ENCODE data around the gene SLC35F4. TPM values are rescaled to one million over a fixed set of nuclear protein-coding genes. Genes with fewer than 3 reads are reported as not detected.

The SLC35F4 gene
- total RNA-seq, 4 donors from 2014 or later, result not detected

DNA sequence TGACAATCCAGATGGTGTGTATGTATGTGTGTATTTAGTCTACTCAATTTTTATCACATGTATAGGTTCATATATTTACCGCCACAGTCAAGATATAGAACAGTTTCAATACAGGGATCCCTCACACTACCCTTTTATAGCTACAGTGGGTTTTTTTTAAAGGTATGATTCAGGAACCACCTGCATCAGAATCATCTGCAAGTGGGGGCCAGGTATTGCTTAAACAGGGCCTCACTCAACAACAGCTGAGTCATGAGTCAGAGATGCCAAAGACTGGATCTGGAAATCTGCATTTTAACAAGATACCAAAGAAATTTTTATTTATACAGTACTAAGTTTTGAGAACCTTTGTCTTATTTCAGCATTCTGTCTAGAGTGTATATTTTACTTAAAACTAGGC is 117.6 kb downstream of the SLC35F4 start:
- H3K27me3 ChIP-seq, result no peaks in the 10 kb centered on the region
- no peaks in the 10 kb centered on the region for H3K36me3 ChIP-seq
- no peaks in the 10 kb centered on the region for H3K9me3 ChIP-seq
- no peaks in the 10 kb centered on the region for H3K4me1 ChIP-seq
- no peak overlapping the region for H3K4me3 ChIP-seq
- no peak overlapping the region for H3K27ac ChIP-seq
- 90 to 100% methylated on average over 1 of the region's 1 CpG for WGBS, 2 donors
- TF ChIP-seq EP300 (IDR thresholded peaks at IDR 0.05) (no peak), POLR2A (IDR thresholded peaks at IDR 0.05) (no peak)
- DNase-seq (ENCODE audit: low spot score in 2 of 2), result no peak

DNA sequence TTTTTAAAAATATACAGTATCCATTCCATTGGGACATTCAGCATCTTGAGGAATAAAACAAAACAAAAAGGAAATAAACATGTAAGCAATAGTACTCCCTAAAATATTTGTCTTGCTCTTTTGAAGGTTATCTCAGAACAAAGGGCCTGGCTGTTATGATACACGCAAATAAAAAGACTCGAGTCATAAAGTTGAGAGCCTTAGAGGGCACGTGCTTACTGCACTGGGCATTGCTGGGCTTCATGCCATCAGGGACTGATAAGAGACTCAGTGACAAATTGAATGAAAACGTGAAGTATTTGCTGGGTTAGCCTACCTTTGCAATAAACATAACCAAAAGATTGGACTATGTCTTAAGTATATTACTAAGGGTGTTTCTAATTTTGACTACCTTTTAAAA is 118.9 kb downstream of the SLC35F4 start:
- no peak for TF ChIP-seq POLR2A (IDR thresholded peaks at IDR 0.05)
- no peak for TF ChIP-seq EP300 (IDR thresholded peaks at IDR 0.05)
- TF ChIP-seq, protein P1, sequence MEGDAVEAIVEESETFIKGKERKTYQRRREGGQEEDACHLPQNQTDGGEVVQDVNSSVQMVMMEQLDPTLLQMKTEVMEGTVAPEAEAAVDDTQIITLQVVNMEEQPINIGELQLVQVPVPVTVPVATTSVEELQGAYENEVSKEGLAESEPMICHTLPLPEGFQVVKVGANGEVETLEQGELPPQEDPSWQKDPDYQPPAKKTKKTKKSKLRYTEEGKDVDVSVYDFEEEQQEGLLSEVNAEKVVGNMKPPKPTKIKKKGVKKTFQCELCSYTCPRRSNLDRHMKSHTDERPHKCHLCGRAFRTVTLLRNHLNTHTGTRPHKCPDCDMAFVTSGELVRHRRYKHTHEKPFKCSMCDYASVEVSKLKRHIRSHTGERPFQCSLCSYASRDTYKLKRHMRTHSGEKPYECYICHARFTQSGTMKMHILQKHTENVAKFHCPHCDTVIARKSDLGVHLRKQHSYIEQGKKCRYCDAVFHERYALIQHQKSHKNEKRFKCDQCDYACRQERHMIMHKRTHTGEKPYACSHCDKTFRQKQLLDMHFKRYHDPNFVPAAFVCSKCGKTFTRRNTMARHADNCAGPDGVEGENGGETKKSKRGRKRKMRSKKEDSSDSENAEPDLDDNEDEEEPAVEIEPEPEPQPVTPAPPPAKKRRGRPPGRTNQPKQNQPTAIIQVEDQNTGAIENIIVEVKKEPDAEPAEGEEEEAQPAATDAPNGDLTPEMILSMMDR (IDR thresholded peaks at IDR 0.05), result no peak
- H3K9me3 ChIP-seq, result no peaks in the 10 kb centered on the region
- H3K27me3 ChIP-seq, result no peaks in the 10 kb centered on the region
- 38 to 57% methylated on average over 4 of the region's 4 CpGs for WGBS, 2 donors
- no peak overlapping the region for H3K4me3 ChIP-seq
- H3K4me1 ChIP-seq, result no peaks in the 10 kb centered on the region
- no peak overlapping the region for H3K27ac ChIP-seq
- H3K36me3 ChIP-seq, result no peaks in the 10 kb centered on the region
- DNase-seq (ENCODE audit: low spot score in 2 of 2), result no peak

DNA sequence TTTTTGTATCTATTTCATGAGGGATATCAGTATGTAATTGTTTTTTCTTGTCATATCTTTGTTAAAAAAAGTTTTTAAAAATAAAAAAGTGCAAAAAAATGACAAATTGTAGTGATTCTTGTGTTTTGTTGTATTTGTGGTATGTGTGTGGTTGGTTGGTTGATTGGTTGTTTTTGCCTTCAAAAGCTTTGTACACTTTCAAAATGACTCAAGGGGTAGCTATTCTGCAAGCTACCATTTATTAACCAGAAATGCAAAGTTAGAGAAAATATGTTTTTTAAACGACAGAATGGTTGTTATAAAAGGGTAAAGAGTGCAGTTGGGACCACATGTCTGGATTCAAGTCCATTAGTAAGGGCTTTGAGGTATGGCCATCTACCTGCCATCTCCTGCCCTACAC is 119.3 kb downstream of the SLC35F4 start:
- no peaks in the 10 kb centered on the region for H3K36me3 ChIP-seq
- H3K9me3 ChIP-seq, result peaks cover 0 to under 1% (median 0%) of the 10 kb centered on the region in 4 donors
- no peak overlapping the region for H3K4me3 ChIP-seq
- 46 to 56% methylated on average over 1 of the region's 1 CpG for WGBS, 2 donors
- no peak overlapping the region for H3K27ac ChIP-seq
- H3K4me1 ChIP-seq, result no peaks in the 10 kb centered on the region
- DNase-seq (ENCODE audit: low spot score in 2 of 2), result no peak
- no peaks in the 10 kb centered on the region for H3K27me3 ChIP-seq
- TF ChIP-seq EP300 (IDR thresholded peaks at IDR 0.05) (no peak), POLR2A (IDR thresholded peaks at IDR 0.05) (no peak)
- TF ChIP-seq, protein P1 (IDR thresholded peaks at IDR 0.05), result no peak

DNA sequence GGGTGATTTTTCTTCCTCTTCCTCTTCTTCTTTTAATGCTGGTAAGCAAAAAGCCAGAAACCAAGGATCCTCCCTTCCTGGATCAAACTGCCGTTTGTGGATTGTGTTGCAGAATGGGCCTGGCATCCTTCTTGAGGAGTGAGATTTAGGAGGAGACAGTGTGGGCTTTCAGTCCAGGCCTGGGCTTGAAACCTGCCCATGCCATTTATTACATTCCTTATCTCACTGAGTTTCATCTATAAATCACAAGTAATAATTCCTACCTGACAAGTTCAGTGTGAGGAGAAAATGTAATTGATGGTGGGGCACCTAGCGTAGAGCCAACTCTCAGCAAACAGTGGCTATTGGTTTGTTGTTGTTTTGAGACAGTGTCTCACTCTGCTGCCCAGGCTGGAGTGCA is 126.4 kb downstream of the SLC35F4 start:
- TF ChIP-seq, protein P1 (IDR thresholded peaks at IDR 0.05), result no peak
- no peak for TF ChIP-seq POLR2A (IDR thresholded peaks at IDR 0.05)
- TF ChIP-seq EP300 (IDR thresholded peaks at IDR 0.05), result no peak
- no peak overlapping the region for H3K27ac ChIP-seq
- no peaks in the 10 kb centered on the region for H3K4me1 ChIP-seq
- 64 to 69% methylated on average over 2 of the region's 2 CpGs for WGBS, 2 donors
- H3K4me3 ChIP-seq, result no peak overlapping the region
- H3K36me3 ChIP-seq, result no peaks in the 10 kb centered on the region
- no peaks in the 10 kb centered on the region for H3K27me3 ChIP-seq
- peaks cover 0 to 4% (median 0%) of the 10 kb centered on the region in 4 donors for H3K9me3 ChIP-seq
- DNase-seq (ENCODE audit: low spot score in 2 of 2), result no peak

DNA sequence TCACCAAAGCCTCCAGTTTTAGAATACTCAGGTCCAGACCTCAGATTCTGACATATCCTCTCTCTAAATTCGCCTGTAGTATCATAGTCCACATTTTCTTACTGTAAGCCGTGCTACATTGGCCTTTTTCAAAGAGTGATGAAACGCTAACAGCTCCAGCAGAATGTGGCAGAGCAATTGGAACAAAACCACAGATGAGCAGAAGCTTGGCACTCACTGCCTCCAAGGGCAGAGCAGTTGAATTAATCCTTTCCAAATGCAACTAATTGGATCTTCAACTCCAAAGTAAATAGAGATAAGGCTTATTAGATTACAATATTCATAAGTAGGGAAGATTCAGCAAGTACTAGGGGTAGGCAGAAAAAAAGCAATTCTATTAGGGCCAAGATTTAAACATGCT is 128.3 kb downstream of the SLC35F4 start:
- TF ChIP-seq POLR2A (IDR thresholded peaks at IDR 0.05) (no peak), EP300 (IDR thresholded peaks at IDR 0.05) (no peak)
- TF ChIP-seq, protein P1 (IDR thresholded peaks at IDR 0.05), result no peak
- 71 to 73% methylated on average over 3 of the region's 3 CpGs for WGBS, 2 donors
- Histone ChIP-seq H3K27me3 (no peaks in the 10 kb centered on the region), H3K9me3 (peaks cover 0 to 4% (median 0%) of the 10 kb centered on the region in 4 donors), H3K36me3 (no peaks in the 10 kb centered on the region), H3K4me3 (no peak overlapping the region), H3K27ac (no peak overlapping the region), H3K4me1 (no peaks in the 10 kb centered on the region)
- DNase-seq (ENCODE audit: low spot score in 2 of 2), result no peak

DNA sequence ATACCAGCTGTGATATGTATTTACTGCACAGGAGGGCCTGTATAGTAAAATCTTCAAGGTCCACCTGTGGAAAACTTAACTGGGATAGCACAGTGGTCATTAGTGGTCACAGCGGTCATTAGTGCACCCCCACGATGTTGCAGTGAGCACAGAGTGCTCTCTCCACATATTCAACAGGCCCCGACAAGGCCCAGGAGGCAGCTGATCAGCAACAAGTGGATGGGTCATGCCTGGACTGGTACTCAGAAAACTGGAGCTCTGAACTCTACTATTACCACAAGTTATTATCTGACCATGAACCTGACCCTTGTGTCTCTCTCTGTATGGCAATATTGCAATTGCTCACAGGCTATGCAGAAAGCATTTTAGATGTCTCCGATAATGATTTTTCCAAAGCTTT is 129.5 kb downstream of the SLC35F4 start:
- Histone ChIP-seq H3K4me3 (no peak overlapping the region), H3K27ac (no peak overlapping the region), H3K27me3 (no peaks in the 10 kb centered on the region), H3K4me1 (no peaks in the 10 kb centered on the region), H3K36me3 (no peaks in the 10 kb centered on the region), H3K9me3 (peaks cover 0 to 1% (median 0%) of the 10 kb centered on the region in 4 donors)
- no peak for DNase-seq (ENCODE audit: low spot score in 2 of 2)
- WGBS, 2 donors, result 70 to 80% methylated on average over 4 of the region's 4 CpGs
- TF ChIP-seq EP300 (IDR thresholded peaks at IDR 0.05) (no peak), POLR2A (IDR thresholded peaks at IDR 0.05) (no peak)
- TF ChIP-seq, protein P1 (IDR thresholded peaks at IDR 0.05), result no peak
